SK-N-MC (cell line): ENCODE results near the gene COQ8A.

Source experiments
- DNase-seq: peaks from one replicate; pipeline ENCODE4 v3.0.0-alpha.2; 2011; ENCODE audit warnings: low read depth, low spot score
- H3K27ac ChIP-seq: fragments of 200-600 bp; sonication (generic); 2 replicates; pipeline ENCODE4 v1.5.1; 2016; ENCODE audit warnings: mixed run types
- H3K36me3 ChIP-seq: fragments of 200-600 bp; sonication (generic); 2 replicates; pipeline ENCODE4 v1.6.1; 2017; ENCODE audit warnings: antibody characterized with exemption, low read length, mixed read lengths; ENCODE audit not compliant: insufficient read depth
- H3K4me3 ChIP-seq: fragments of 200-600 bp; sonication (generic); 2 replicates; pipeline ENCODE4 v1.5.1; 2016
- H3K9ac ChIP-seq: fragments of 200-600 bp; sonication (generic); 2 replicates; pipeline ENCODE4 v1.8.0; 2017; ENCODE audit warnings: mixed run types, mixed read lengths; ENCODE audit not compliant: insufficient read length
- H3K9me3 ChIP-seq: fragments of 200-600 bp; sonication (generic); 2 replicates; pipeline ENCODE4 v1.6.1; 2017; ENCODE audit warnings: low read depth, mild to moderate bottlenecking, antibody characterized with exemption, low read length, moderate library complexity, mixed read lengths
- EZH2 ChIP-seq: fragments of 200-600 bp; sonication (generic); IDR thresholded peaks from one replicate; pipeline ENCODE4 v1.6.1; 2017; ENCODE audit warnings: antibody characterized with exemption
- FOXP2 ChIP-seq: optimal IDR thresholded peaks from 2 replicates; pipeline ENCODE3; 2011; ENCODE audit warnings: mild to moderate bottlenecking, moderate library complexity; ENCODE audit not compliant: insufficient read depth; ENCODE audit errors: extremely low read length, control extremely low read depth
- POLR2AphosphoS5 ChIP-seq: IDR thresholded peaks from 2 replicates; pipeline ENCODE4 v1.6.1; 2012; ENCODE audit warnings: mild to moderate bottlenecking, low read depth, low read length, borderline replicate concordance

The COQ8A gene

GRCh38 chr1:226981838-226982237 is 41.7 kb downstream of the COQ8A start:
- no peak for DNase-seq
- TF ChIP-seq FOXP2 (no peak), EZH2 (no peak), POLR2AphosphoS5 (no peak)
- Histone ChIP-seq H3K9me3 (no peaks in the 10 kb centered on the region), H3K27ac (no peak overlapping the region), H3K4me3 (no peak overlapping the region), H3K36me3 (no peaks in the 10 kb centered on the region), H3K9ac (no peak overlapping the region)

GRCh38 chr1:226982451-226983177 is 42.5 kb downstream of the COQ8A start:
- H3K4me3 ChIP-seq: no peak overlapping the region
- H3K9ac ChIP-seq: no peak overlapping the region
- no peaks in the 10 kb centered on the region for H3K36me3 ChIP-seq
- H3K9me3 ChIP-seq: no peaks in the 10 kb centered on the region
- no peak overlapping the region for H3K27ac ChIP-seq
- TF ChIP-seq EZH2 (no peak), POLR2AphosphoS5 (no peak), FOXP2 (no peak)
- no peak for DNase-seq

GRCh38 chr1:226983247-226983991 is 43.3 kb downstream of the COQ8A start:
- Histone ChIP-seq H3K36me3 (no peaks in the 10 kb centered on the region), H3K9ac (no peak overlapping the region), H3K27ac (no peak overlapping the region), H3K4me3 (no peak overlapping the region), H3K9me3 (no peaks in the 10 kb centered on the region)
- DNase-seq: no peak
- TF ChIP-seq EZH2 (no peak), FOXP2 (no peak), POLR2AphosphoS5 (no peak)

DNA sequence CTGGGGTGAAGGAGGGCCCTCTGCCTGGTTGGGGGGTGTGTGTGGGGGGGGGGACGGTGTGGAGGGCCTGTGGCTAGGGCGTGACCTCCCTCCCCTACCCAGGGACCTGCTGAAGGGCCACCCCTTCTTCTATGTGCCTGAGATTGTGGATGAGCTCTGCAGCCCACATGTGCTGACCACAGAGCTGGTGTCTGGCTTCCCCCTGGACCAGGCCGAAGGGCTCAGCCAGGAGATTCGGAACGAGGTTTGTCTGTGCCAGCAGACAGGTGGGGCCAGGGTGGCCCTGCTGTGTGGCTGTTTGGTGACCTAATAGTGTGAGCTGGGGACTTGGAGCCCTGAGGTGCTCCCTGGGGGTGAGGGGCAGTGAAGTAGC is 43.9 kb downstream of the COQ8A start:
- H3K9ac ChIP-seq: no peak overlapping the region
- H3K4me3 ChIP-seq: no peak overlapping the region
- no peaks in the 10 kb centered on the region for H3K36me3 ChIP-seq
- H3K27ac ChIP-seq: no peak overlapping the region
- TF ChIP-seq EZH2 (no peak), FOXP2 (no peak), POLR2AphosphoS5 (no peak)
- H3K9me3 ChIP-seq: no peaks in the 10 kb centered on the region
- DNase-seq: no peak

GRCh38 chr1:226984521-226985238 is 44.6 kb downstream of the COQ8A start:
- no peaks in the 10 kb centered on the region for H3K36me3 ChIP-seq
- H3K27ac ChIP-seq: no peak overlapping the region
- no peak for DNase-seq
- no peak for TF ChIP-seq POLR2AphosphoS5
- no peak overlapping the region for H3K4me3 ChIP-seq
- H3K9ac ChIP-seq: no peak overlapping the region
- no peaks in the 10 kb centered on the region for H3K9me3 ChIP-seq

- TF ChIP-seq FOXP2: no peak
- TF ChIP-seq EZH2: no peak
- no peak for TF ChIP-seq POLR2AphosphoS5
- H3K9ac ChIP-seq: no peak overlapping the region
- no peaks in the 10 kb centered on the region for H3K36me3 ChIP-seq
- H3K27ac ChIP-seq: no peak overlapping the region
- DNase-seq: no peak
- no peak overlapping the region for H3K4me3 ChIP-seq
- no peaks in the 10 kb centered on the region for H3K9me3 ChIP-seq
These were observed 45.2 kb downstream of the COQ8A start for GRCh38 chr1:226985239-226985838.

- TF ChIP-seq POLR2AphosphoS5 (no peak), EZH2 (no peak), FOXP2 (no peak)
- no peak for DNase-seq
- H3K9me3 ChIP-seq: no peaks in the 10 kb centered on the region
- no peak overlapping the region for H3K4me3 ChIP-seq
- H3K27ac ChIP-seq: no peak overlapping the region
- H3K36me3 ChIP-seq: no peaks in the 10 kb centered on the region
- no peak overlapping the region for H3K9ac ChIP-seq
These were observed 45.9 kb downstream of the COQ8A start for GRCh38 chr1:226985839-226986463.

DNA sequence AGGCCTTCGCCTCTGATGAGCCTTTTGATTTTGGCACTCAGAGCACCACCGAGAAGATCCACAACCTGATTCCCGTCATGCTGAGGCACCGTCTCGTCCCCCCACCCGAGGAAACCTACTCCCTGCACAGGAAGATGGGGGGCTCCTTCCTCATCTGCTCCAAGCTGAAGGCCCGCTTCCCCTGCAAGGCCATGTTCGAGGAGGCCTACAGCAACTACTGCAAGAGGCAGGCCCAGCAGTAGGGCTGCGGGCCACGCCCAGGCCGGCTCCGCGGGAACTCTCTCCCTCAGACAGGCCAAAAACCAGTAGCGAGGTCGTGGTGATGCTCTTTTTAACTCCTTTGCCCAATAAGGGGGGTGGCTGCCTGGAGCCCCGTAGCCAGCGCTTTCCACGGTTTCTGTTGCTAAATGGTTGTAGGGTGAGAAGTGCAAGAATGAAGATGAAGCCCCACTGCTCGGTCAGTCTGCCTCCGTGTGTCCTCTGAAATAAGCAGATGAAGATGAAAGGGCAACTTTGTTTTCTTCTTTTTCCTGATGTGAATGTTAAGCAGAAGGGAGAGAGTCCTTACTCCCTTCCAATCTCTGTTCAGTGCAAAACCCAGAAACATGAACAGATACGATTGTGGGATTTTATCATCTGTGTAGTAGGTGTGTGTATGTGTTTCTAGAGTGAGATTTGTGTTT is 46.5 kb downstream of the COQ8A start:
- no peak for TF ChIP-seq EZH2
- TF ChIP-seq POLR2AphosphoS5: no peak
- no peak for TF ChIP-seq FOXP2
- no peak overlapping the region for H3K9ac ChIP-seq
- H3K9me3 ChIP-seq: no peaks in the 10 kb centered on the region
- DNase-seq: no peak
- H3K36me3 ChIP-seq: no peaks in the 10 kb centered on the region
- no peak overlapping the region for H3K4me3 ChIP-seq
- no peak overlapping the region for H3K27ac ChIP-seq
